Vagina (tissue), 2 donors: ENCODE results near the gene QRICH1.

Experiments used
- POLR2A ChIP-seq, 2 donors: fragments of 450-650 bp; IDR thresholded peaks; one replicate each; pipeline ENCODE4 v1.6.1; 2017; ENCODE audit warnings: antibody characterized with exemption in 2 of 2, mild to moderate bottlenecking in 2 of 2, moderate library complexity in 2 of 2
- TF ChIP-seq, protein P1 (sequence below), 3 experiments: fragments of 450-650 bp in 2 of 3; fragments of 200-600 bp in 1 of 3; sonication (generic) in 1 of 3; IDR thresholded peaks; one replicate each; pipeline ENCODE4 v1.5.1; 2017 to 2019; ENCODE audit warnings: antibody characterized with exemption in 3 of 3, mild to moderate bottlenecking in 2 of 3, moderate library complexity in 2 of 3

DNA sequence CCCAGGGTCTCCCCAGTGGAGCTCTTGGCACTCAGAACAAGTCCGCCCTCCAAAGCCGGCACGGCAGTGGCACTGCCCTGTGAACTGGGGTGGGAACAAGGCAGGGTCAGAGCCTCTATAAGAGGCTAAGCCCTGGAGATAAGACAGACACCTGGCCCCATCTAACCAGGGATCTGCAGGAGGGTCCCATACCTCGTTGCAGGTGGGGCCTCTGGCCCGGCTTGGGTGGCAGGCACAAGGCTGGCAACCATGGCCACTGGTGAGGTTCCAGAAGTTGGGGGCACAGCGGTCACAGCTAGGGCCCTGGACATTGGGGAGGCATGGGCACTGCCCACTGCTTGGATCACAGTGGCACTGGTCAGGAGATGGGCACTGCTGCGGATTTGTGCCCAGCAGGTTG is 30.3 kb upstream of the QRICH1 start:
- TF ChIP-seq, protein P1, sequence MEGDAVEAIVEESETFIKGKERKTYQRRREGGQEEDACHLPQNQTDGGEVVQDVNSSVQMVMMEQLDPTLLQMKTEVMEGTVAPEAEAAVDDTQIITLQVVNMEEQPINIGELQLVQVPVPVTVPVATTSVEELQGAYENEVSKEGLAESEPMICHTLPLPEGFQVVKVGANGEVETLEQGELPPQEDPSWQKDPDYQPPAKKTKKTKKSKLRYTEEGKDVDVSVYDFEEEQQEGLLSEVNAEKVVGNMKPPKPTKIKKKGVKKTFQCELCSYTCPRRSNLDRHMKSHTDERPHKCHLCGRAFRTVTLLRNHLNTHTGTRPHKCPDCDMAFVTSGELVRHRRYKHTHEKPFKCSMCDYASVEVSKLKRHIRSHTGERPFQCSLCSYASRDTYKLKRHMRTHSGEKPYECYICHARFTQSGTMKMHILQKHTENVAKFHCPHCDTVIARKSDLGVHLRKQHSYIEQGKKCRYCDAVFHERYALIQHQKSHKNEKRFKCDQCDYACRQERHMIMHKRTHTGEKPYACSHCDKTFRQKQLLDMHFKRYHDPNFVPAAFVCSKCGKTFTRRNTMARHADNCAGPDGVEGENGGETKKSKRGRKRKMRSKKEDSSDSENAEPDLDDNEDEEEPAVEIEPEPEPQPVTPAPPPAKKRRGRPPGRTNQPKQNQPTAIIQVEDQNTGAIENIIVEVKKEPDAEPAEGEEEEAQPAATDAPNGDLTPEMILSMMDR (IDR thresholded peaks at IDR 0.05), result no peak
- TF ChIP-seq POLR2A (IDR thresholded peaks at IDR 0.05), result no peak
